K562 (cell line): Measurements from ENCODE around the gene BCL2L1. TPM values are rescaled to one million over a fixed set of nuclear protein-coding genes. Genes with fewer than 3 reads are reported as not detected.

Experiments used
- E2F4 ChIP-seq: sonication (generic); formaldehyde crosslinking; IDR thresholded peaks from 2 replicates; pipeline ENCODE4 v1.8.0; 2022; ENCODE audit warnings: mild to moderate bottlenecking, low read depth, missing genetic modification reagents
- ESRRA ChIP-seq: fragments of 450-650 bp; IDR thresholded peaks from 2 replicates; pipeline ENCODE4 v1.6.1; 2014; ENCODE audit warnings: low read depth, mild to moderate bottlenecking, moderate library complexity, borderline replicate concordance
- FOS ChIP-seq: IDR thresholded peaks from 3 replicates; pipeline ENCODE4 v1.6.1; 2011; ENCODE audit not compliant: insufficient read length; ENCODE audit errors: extremely low read depth
- JUND ChIP-seq, 2 experiments: IDR thresholded peaks; 2 replicates in 1 of 2; 3 replicates in 1 of 2; pipeline ENCODE4 v1.6.1; 2011; ENCODE audit warnings: borderline replicate concordance in 2 of 2, low read depth in 2 of 2, low read length in 2 of 2, improper control_type of control experiment in 1 of 2, missing biosample characterization in 1 of 2, missing genetic modification characterization in 1 of 2, missing genetic modification reagents in 1 of 2
- KDM4B ChIP-seq, 2 experiments: fragments of 450-650 bp in 1 of 2; sonication (generic) in 1 of 2; IDR thresholded peaks; 2 replicates each; pipeline ENCODE4 v1.6.1; 2016 to 2017; ENCODE audit warnings: borderline replicate concordance in 2 of 2, antibody characterized with exemption in 1 of 2, low read depth in 1 of 2, mild to moderate bottlenecking in 1 of 2
- L3MBTL2 ChIP-seq: fragments of 450-650 bp; IDR thresholded peaks from 2 replicates; pipeline ENCODE4 v1.6.1; 2016; ENCODE audit warnings: mild to moderate bottlenecking, moderate library complexity
- MTA3 ChIP-seq: fragments of 450-650 bp; formaldehyde crosslinking; IDR thresholded peaks from 2 replicates; pipeline ENCODE4 v1.6.1; 2017; ENCODE audit warnings: mild to moderate bottlenecking, borderline replicate concordance
- NFYB ChIP-seq: IDR thresholded peaks from 2 replicates; pipeline ENCODE4 v1.6.1; 2011; ENCODE audit warnings: mild to moderate bottlenecking, moderate library complexity; ENCODE audit not compliant: insufficient read length; ENCODE audit errors: extremely low read depth
- NRF1 ChIP-seq, 2 experiments: fragments of 450-650 bp; IDR thresholded peaks in 1 of 2; conservative IDR thresholded peaks in 1 of 2; 2 replicates each; pipeline ENCODE4 v1.6.1; 2014; ENCODE audit warnings: mild to moderate bottlenecking in 2 of 2
- PHF20 ChIP-seq: fragments of 450-650 bp; IDR thresholded peaks from 2 replicates; pipeline ENCODE4 v1.6.1; 2018; ENCODE audit not compliant: partially characterized antibody
- RBM34 ChIP-seq: fragments of 200-400 bp; formaldehyde crosslinking; IDR thresholded peaks from 2 replicates; pipeline ENCODE4 v1.6.1; 2018; ENCODE audit warnings: low read length, borderline replicate concordance; ENCODE audit not compliant: insufficient read depth
- SMAD4 ChIP-seq: fragments of 250-450 bp; sonication (Bioruptor Pico); conservative IDR thresholded peaks from 2 replicates; pipeline ENCODE4 v1.8.0; 2021; ENCODE audit warnings: inconsistent platforms, mild to moderate bottlenecking, moderate library complexity
- SPI1 ChIP-seq: IDR thresholded peaks from 2 replicates; pipeline ENCODE4 v1.6.1; 2011; ENCODE audit warnings: low read depth, low read length, control low read depth, borderline replicate concordance
- TCF3 ChIP-seq: sonication (generic); formaldehyde crosslinking; IDR thresholded peaks from 2 replicates; pipeline ENCODE4 v1.4.0; 2020; ENCODE audit warnings: mild to moderate bottlenecking, missing genetic modification reagents
- TEAD4 ChIP-seq, 2 experiments: sonication (generic) in 1 of 2; formaldehyde crosslinking in 1 of 2; IDR thresholded peaks; 2 replicates each; pipeline versions ENCODE4 v1.6.1 to v1.8.0; 2012 to 2022; ENCODE audit warnings: borderline replicate concordance in 1 of 2, inconsistent platforms in 1 of 2, low read length in 1 of 2, mild to moderate bottlenecking in 1 of 2, missing genetic modification reagents in 1 of 2
- ZBTB7A ChIP-seq: IDR thresholded peaks from 2 replicates; pipeline ENCODE4 v1.6.1; 2011; ENCODE audit warnings: low read depth, mild to moderate bottlenecking, low read length, moderate library complexity, borderline replicate concordance; ENCODE audit not compliant: control insufficient read depth
- ZFX ChIP-seq: sonication (generic); formaldehyde crosslinking; IDR thresholded peaks from 2 replicates; pipeline ENCODE4 v1.8.0; 2022; ENCODE audit warnings: mild to moderate bottlenecking, missing genetic modification reagents, moderate library complexity
- ZNF644 ChIP-seq: fragments of 200-800 bp; sonication (Bioruptor generic); IDR thresholded peaks from 2 replicates; pipeline ENCODE4 v1.6.1; 2016; ENCODE audit warnings: low read depth, missing genetic modification characterization, missing compliant biosample characterization
- polyA plus RNA-seq, 8 experiments: library from polyadenylated mRNA; depleted of rRNA in 4 of 8; stranded (reverse) in 5 of 8; unstranded in 3 of 8; fragments of >200 nt; fragmentation: Nextera tagmentation in 2 of 8; fragmentation: Illumina TruSeq in 1 of 8; extraction: Ambion mirVana in 2 of 8; extraction: Trizol in 1 of 8; gene quantifications; 2 replicates each; pipeline versions ENCODE4 v1.2.1 to v1.2.3, GENCODE V29; 2011 to 2014; ENCODE audit warnings: inconsistent platforms in 1 of 8, missing spikeins in 1 of 8
- total RNA-seq, 7 experiments: library from RNA; depleted of rRNA in 6 of 7; stranded (reverse); fragments of >200 nt in 6 of 7; fragmentation: Illumina TruSeq in 2 of 7; extraction: Trizol in 2 of 7; gene quantifications; 2 replicates each; pipeline versions ENCODE4 v1.2.1 to v1.2.3, GENCODE V29; 2011 to 2021; ENCODE audit warnings: low replicate concordance in 1 of 7

Gene BCL2L1
- total and polyA plus RNA-seq, 9 of the 15 experiments (the other 6 are each of a cell fraction or from before 2014, with no cell fraction given): 3.3 to 182 (median 120) TPM

GRCh38 chr20:31723319-31724078 is 831 bp upstream of the BCL2L1 start (continued):
- TF ChIP-seq ESRRA (peak; percentile 39; the same call in 1 of the 2 replicates), ZFX (CRISPR knock-in tag) (peak; percentile 99), PHF20 (peak; percentile 72), L3MBTL2 (peak; percentile 69; the same call in 1 of the 2 replicates), ZBTB7A (peak; percentile 96), NRF1 (conservative IDR thresholded peaks at IDR 0.05 in 1 of 2, IDR thresholded peaks at IDR 0.05 in 1 of 2) (peak; percentile 67 to 76), SMAD4 (CRISPR knock-in tag) (peak; percentile 81), SPI1 (peak; percentile 53; the same call in 1 of the 2 replicates), RBM34 (0 out of 2 replicates have a peak, but pooled peaks have one; percentile 76), JUND (IDR thresholded peaks at IDR 0.05; ENCODE audit: borderline replicate concordance, low read depth, low read length) (0 out of 2 replicates have a peak, but pooled peaks have one; percentile 43), JUND (tag; IDR thresholded peaks at IDR 0.05; ENCODE audit: borderline replicate concordance, low read depth, low read length) (no peak; the same call in 2 of the 3 replicates), FOS (peak; percentile 98), TCF3 (CRISPR knock-in tag) (0 out of 2 replicates have a peak, but pooled peaks have one; percentile 14), MTA3 (peak; percentile 93; the same call in 1 of the 2 replicates), NFYB (peak; percentile 96), TEAD4 (IDR thresholded peaks at IDR 0.05; ENCODE audit: low read length) (no peak), TEAD4 (CRISPR knock-in tag; IDR thresholded peaks at IDR 0.05; ENCODE audit: borderline replicate concordance) (no peak), E2F4 (0 out of 2 replicates have a peak, but pooled peaks have one; percentile 36), KDM4B (IDR thresholded peaks at IDR 0.05; ENCODE audit: borderline replicate concordance in 2 of 2, low read depth in 1 of 2) (peak in 1 of 2 experiments; percentile 79; a peak in 1 of 4 replicates), ZNF644 (peak; percentile 92)
